Endometrium (tissue), 2 donors: ENCODE measurements around the gene SPATC1L.
"Not testable (repeated sequence)": the region's sequence is repeated elsewhere in the genome, so short reads cannot be mapped to it uniquely, and the experiment has no call there.

Source experiments
- FAIRE-seq: peaks from 2 replicates; lab custom pipeline; 2012; peaks lifted over from hg19 to GRCh38; lab: Jason Lieb, UNC
- donor health status: control.
- donor health status: control.

SPATC1L gene

GRCh38 chr21:46183910-46184624, at the start of gene SPATC1L:
SPATC1L (minus strand) TSS chr21:46184459; CDS start chr21:46182816, 1,643 bp downstream.
- FAIRE-seq: no peak

- no peak for FAIRE-seq
These were observed 45.6 kb upstream of the SPATC1L start for GRCh38 chr21:46229923-46230260.

DNA sequence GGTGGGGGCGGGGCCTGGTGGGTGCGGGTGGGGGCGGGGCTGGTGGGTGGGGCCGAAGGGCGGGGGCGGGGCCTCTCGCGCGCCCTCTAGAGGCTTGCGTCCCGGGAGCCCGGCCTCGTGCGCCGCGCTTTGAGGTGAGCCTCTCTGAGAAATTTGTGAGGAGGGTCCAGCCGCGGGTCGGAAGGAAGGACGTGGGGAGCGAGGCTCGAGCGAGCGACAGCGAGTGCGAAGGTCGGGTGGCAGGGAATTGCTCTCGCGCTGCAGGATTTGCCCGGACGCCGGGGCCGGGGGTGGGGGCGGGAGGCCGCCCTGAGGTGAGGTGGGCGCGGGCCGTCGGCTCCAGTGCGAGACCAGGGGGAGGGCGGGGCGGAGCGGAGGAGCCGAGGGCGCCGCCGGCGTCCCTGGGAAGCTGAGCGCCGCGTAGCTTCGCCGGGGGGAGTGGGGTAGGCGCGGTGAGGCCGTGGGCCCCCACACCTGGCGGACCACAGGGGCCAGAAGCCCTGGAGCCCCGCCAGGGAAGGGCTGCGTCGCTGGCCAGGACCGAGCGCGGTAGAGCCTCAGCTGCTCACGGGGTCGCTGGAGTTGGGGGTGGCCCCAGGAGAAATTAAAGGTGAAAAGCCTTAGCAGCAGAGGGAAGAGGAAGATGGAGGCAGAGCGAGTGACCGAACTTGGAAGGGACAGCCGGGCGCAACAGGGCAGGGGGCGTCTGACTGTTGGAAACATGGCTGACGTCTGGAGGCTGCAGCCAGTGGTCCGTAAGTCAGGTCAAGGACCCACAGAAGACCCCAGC, 45.1 kb upstream of the SPATC1L start:
- no peak for FAIRE-seq

GRCh38 chr21:46228345-46229051, 44.2 kb upstream of the SPATC1L start, which contains the start of gene LSS:
LSS (minus strand) TSS chr21:46228774; CDS start chr21:46228745, 29 bp downstream.
- FAIRE-seq: no peak

DNA sequence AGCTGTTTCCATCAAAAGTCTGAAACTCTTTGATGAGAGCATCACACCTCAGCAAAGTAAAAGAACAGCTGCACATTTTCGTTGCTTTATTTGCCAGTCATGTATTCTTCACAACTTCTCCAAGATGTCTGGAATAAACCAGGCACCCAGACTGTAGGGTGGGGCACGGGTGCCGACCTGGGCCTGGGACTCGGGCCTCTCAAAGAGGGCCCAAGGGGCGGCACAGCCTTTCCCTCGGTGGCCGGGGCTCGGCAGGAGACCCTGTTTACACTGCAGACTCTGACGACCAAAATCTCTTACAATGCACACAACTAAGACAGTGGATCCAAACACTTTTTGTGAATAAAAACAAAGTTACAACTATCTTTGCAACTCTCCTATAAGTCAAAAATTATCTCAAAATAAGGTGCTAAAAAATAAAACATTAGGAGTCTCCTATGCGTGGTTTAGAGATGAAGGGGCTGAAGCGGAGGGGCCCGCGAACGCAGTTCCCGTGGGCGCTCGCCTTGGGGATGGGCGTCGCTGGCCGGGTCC, 43.6 kb upstream of the SPATC1L start:
- FAIRE-seq: no peak

DNA sequence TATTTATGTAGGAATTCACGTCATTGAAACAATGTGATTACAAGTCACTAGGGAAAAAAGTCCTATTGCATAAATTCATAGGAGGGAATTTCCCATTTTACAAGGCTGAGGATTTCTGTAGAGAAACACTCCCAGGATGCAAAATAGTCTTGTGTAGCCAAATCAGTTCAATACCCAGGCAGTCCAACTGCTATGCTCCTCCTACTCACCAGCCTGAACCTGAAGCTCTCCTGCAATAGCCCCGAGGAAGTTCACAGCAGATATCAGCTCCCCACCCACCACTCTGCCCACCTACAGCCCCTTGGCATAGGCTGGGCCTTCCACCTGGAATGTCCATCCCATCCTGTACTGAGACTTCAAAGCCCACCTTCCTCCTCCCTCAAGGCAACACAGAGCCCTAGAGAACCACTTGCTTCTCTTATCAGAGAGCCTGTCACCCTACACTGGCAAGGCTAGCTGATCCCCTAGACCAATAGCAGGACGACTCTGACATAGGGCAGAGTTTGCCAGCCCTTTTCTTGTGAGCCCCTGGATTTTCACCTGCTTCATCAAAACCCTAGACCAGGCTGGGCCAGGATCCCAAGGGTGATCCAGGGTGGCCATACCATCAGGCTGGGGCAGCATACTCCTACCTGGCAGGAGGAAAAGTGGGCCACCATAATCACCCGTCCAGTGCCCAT, 42.8 kb upstream of the SPATC1L start:
- no peak for FAIRE-seq

- FAIRE-seq: no peak
These were observed 41.9 kb upstream of the SPATC1L start for GRCh38 chr21:46226146-46226545.

DNA sequence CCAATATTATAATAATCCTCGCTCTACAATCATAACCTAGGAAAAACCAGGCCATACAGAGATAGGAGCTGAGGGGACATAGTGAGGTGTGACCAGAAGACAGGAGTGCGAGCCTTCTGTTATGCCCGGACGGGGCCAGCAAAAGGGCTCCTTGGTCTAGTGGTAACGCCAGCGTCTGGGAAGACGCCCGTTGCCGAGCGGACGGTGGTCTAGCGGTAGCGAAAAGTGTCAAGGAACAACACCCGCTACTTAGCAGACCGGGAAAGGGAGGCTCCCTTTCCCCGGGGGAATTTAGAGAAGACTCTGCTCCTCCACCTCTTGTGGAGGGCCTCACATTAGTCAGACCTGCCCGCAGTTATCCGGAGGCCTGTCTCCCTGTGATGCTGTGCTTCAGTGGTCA, 39.4 kb upstream of the SPATC1L start:
- not testable (repeated sequence) for FAIRE-seq

- FAIRE-seq: no peak
These were observed 39.0 kb upstream of the SPATC1L start for GRCh38 chr21:46223217-46223616.

GRCh38 chr21:46222436-46223116, 38.3 kb upstream of the SPATC1L start:
- FAIRE-seq: no peak

DNA sequence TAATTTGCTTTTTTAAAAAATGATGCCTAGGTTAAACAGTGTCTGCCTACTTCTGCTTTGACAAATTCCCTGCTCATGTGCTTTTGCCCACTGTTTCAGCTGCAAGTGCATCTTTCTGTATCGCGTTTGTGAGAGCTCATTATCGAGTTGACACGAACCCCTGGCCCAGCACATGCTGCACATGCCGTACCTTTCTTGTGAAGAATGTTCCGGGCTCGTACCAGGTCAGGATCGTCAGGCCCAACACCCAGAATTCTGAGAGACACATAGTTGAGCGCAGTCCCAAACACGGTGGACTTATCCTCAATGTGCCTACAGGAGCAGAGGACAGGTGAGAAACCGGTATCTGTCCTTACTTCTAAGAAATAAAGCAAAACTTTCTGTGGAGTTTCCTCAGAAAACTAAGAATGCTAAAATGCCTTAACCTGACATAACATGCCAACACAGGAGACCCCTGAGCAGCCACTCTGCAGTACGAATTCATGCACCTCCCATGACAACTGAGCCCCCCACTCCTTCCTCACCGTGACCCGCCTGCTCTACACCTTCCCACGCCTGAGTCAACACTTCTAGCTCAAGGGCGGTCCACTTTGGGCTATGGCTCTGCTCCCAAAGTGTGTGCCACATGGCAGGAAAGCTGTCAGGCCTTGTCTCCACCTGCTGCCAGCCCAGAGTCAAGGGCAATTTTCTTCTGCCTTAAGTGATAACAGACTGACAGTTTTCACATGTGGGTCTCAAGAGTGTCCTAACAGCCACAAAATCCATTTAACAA, 37.6 kb upstream of the SPATC1L start:
- FAIRE-seq: no peak

DNA sequence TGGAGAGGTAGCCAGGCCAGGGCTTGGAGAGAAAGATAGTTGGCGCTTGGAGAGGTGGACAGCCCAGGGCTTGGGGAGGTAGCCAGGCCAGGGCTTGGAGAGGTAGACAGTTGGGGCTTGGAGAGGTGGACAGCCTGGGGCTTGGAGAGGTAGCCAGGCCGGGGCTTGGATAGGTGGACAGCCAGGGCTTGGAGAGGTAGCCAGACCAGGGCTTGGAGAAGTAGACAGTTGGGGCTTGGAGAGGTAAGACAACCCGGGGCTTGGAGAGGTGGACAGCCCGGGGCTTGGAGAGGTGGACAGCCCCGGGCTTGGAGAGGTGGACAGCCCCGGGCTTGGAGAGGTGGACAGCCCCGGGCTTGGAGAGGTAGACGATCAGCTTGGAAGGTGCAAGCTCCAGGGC, 36.6 kb upstream of the SPATC1L start:
- FAIRE-seq: no peak

- no peak for FAIRE-seq
These were observed 36.1 kb upstream of the SPATC1L start for GRCh38 chr21:46220275-46220810.

GRCh38 chr21:46219591-46220239, 35.5 kb upstream of the SPATC1L start:
- FAIRE-seq: no peak

DNA sequence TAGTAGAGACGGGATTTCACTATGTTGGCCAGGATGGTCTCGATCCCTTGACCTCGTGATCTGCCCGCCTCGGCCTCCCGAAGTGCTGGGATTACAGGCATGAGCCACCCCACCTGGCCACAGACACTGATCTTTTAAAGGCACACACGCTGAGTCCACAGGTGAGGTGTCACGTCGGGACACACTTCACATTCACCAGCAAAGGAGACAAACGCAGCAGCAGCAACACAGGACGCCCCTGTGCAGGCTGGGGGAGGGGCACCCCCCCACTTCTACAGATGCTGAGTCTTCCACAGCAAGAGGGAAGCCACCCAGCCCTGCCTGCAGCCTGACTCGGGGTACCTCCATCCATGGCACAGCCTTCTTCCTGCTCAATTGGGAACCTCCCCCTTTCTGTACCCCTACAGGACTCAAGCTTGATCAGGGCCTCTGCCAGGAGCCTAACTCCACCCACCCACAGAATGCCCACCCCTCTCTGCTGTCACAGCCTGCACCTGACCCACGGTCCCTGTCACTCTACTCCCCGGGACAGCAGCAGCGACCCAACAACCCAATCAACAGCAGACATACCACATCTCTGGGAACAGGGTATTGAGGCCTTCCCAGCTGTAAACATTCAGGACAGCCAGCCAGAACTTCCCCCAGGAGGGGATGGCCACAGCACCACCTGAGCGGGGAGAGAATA, 34.8 kb upstream of the SPATC1L start:
- no peak for FAIRE-seq

- no peak for FAIRE-seq
These were observed 33.4 kb upstream of the SPATC1L start for GRCh38 chr21:46217511-46218196.

DNA sequence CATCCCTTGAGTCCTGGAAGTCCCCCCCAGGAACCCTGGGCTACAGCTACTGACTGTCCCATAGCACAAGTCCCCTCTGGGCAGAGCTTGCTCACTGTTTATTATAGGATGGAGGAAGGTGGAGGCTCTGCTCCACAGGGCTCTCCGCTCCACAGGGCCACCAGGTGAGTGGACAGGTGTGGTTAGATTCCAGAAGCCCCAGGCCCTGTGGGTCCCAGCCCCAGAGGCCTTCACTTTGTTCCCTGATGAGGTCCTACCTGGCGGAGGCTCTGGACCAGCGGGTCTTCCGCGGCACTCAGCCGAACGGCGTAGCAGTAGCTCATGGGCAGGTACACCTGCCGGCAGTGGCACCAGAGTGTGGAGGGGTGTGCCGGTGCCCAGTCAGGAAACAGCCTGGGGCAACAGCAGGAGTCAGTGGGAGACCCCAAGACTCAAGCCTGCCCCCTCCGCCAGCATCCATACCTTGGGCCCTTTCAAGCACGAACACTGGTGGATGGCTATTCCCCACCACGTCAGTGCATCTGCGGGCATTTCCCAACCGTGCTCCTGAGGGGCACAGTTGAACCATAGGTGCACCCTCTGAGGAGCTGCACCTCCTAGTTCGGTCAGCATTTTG, 32.0 kb upstream of the SPATC1L start:
- no peak for FAIRE-seq

- no peak for FAIRE-seq
These were observed 31.3 kb upstream of the SPATC1L start for GRCh38 chr21:46215436-46216131.
